ENCODE measurements around the gene SP110. TPM values are rescaled to one million over a fixed set of nuclear protein-coding genes. Genes with fewer than 3 reads are reported as not detected.

The SP110 gene
- total RNA-seq, 4 donors from 2014 or later = 7.2 to 21.7 (median 13.1) TPM

- TF ChIP-seq CTCF (IDR thresholded peaks at IDR 0.05) (no peak), POLR2A (IDR thresholded peaks at IDR 0.05) (no peak)
- no peak overlapping the region for H3K4me3 ChIP-seq
- H3K27me3 ChIP-seq = no peaks in the 10 kb centered on the region
- 85 to 92% methylated on average over 7 of the region's 7 CpGs for WGBS, 2 donors
- peaks cover 0 to 98% (median 15%) of the 10 kb centered on the region in 3 donors for H3K36me3 ChIP-seq
- intact Hi-C loops (cut with DNase I) = no loop called here
- H3K9me3 ChIP-seq = no peaks in the 10 kb centered on the region
- H3K27ac ChIP-seq = no peak overlapping the region
- H3K4me1 ChIP-seq = no peaks in the 10 kb centered on the region
- DNase-seq = no peak
Observed at GRCh38 chr2:230178546-230179485, 41.0 kb downstream of the SP110 start.

- TF ChIP-seq CTCF (IDR thresholded peaks at IDR 0.05) (no peak), POLR2A (IDR thresholded peaks at IDR 0.05) (no peak)
- intact Hi-C loops (cut with DNase I) = no loop called here
- Histone ChIP-seq H3K9me3 (no peaks in the 10 kb centered on the region), H3K4me1 (no peaks in the 10 kb centered on the region), H3K27me3 (no peaks in the 10 kb centered on the region), H3K36me3 (peaks cover 0 to 96% (median 15%) of the 10 kb centered on the region in 3 donors), H3K27ac (no peak overlapping the region), H3K4me3 (no peak overlapping the region)
- WGBS, 2 donors = 73 to 100% methylated on average over 3 of the region's 3 CpGs
- no peak for DNase-seq
Observed at GRCh38 chr2:230176996-230177395, 42.8 kb downstream of the SP110 start.

GRCh38 chr2:230174466-230174865 lies 45.3 kb downstream of the SP110 start:
- Histone ChIP-seq H3K4me3 (no peak overlapping the region), H3K27ac (no peak overlapping the region), H3K4me1 (peaks cover 0 to 8% (median 0%) of the 10 kb centered on the region in 3 donors), H3K9me3 (no peaks in the 10 kb centered on the region), H3K36me3 (peaks cover 0 to 78% (median 5%) of the 10 kb centered on the region in 3 donors), H3K27me3 (no peaks in the 10 kb centered on the region)
- WGBS, 2 donors = 95 to 96% methylated on average over 5 to 7 of the region's 7 CpGs
- intact Hi-C loops (cut with DNase I) = no loop called here
- TF ChIP-seq CTCF (IDR thresholded peaks at IDR 0.05) (no peak), POLR2A (IDR thresholded peaks at IDR 0.05) (no peak)
- DNase-seq = no peak

GRCh38 chr2:230172852-230173251 lies 46.9 kb downstream of the SP110 start:
- Histone ChIP-seq H3K36me3 (peaks cover 0 to 70% (median 5%) of the 10 kb centered on the region in 3 donors), H3K4me3 (no peak overlapping the region), H3K4me1 (peaks cover 0 to 8% (median 0%) of the 10 kb centered on the region in 3 donors), H3K9me3 (no peaks in the 10 kb centered on the region), H3K27ac (no peak overlapping the region), H3K27me3 (no peaks in the 10 kb centered on the region)
- WGBS, 2 donors = 82 to 100% methylated on average over 3 to 4 of the region's 11 CpGs
- no peak for DNase-seq
- TF ChIP-seq POLR2A (IDR thresholded peaks at IDR 0.05) = no peak
- TF ChIP-seq CTCF (IDR thresholded peaks at IDR 0.05) = no peak
- intact Hi-C loops (cut with DNase I) = no loop called here

GRCh38 chr2:230172156-230172555 lies 47.6 kb downstream of the SP110 start:
- 100% methylated on average over 1 of the region's 4 CpGs; no CpG with 5 or more reads in 1 of the 2 donors for WGBS, 2 donors
- Histone ChIP-seq H3K27ac (no peak overlapping the region), H3K27me3 (no peaks in the 10 kb centered on the region), H3K9me3 (no peaks in the 10 kb centered on the region), H3K36me3 (peaks cover 0 to 70% (median 5%) of the 10 kb centered on the region in 3 donors), H3K4me1 (peaks cover 0 to 8% (median 0%) of the 10 kb centered on the region in 3 donors), H3K4me3 (no peak overlapping the region)
- TF ChIP-seq POLR2A (IDR thresholded peaks at IDR 0.05) (no peak), CTCF (IDR thresholded peaks at IDR 0.05) (no peak)
- intact Hi-C loops (cut with DNase I) = no loop called here
- no peak for DNase-seq
